GM19324 (cell line): ENCODE data around the gene TAS2R8.
"Not testable (repeated sequence)": the region's sequence is repeated elsewhere in the genome, so short reads cannot be mapped to it uniquely, and the experiment has no call there.

ENCODE experiments used
- ATAC-seq: cut with Tn5 transposase; IDR thresholded peaks from one replicate; pipeline ENCODE4 v1.9.1; 2021; ENCODE audit warnings: mild to moderate bottlenecking, moderate library complexity; ENCODE audit not compliant: unreplicated experiment, low FRiP score

TAS2R8 gene, protein sequence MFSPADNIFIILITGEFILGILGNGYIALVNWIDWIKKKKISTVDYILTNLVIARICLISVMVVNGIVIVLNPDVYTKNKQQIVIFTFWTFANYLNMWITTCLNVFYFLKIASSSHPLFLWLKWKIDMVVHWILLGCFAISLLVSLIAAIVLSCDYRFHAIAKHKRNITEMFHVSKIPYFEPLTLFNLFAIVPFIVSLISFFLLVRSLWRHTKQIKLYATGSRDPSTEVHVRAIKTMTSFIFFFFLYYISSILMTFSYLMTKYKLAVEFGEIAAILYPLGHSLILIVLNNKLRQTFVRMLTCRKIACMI

GRCh38 chr12:10807186-10807585, at the start of gene TAS2R8:
Gene TAS2R8, minus strand, starts transcription at chr12:10807286. Its CDS starts 306 bp downstream, at chr12:10806980.
- no peak for ATAC-seq

GRCh38 chr12:10855807-10856206, 48.7 kb upstream of the TAS2R8 start:
- no peak for ATAC-seq

GRCh38 chr12:10853776-10854175, 46.7 kb upstream of the TAS2R8 start:
- ATAC-seq = no peak

DNA sequence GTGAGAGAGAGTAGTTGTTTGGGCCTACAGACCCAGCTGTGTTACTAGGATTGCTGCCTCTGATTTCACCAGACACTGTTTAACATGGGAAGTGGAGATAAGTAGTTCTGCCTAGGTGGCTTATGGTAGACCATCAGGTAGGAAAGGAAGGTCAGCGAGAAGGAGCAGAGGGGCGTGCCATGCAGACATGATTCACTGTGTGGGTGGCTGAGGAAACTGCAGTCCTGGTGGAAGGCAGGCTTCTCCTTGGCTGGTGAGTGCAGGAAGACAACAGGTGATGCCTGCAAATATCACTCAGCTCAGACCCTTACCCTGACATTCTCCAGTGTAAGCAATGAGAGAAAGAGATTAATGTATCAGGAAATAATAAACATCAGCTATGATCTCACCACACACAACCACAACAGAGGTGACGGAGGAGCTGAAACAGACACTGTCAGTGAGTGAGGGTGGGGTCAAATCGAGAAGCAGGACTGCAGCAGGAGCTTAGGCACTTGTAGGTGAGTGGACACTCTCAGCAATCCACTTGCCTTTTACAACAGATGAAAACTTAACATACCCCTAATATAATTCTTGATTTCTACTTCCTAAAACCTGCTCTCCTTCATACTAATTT, 44.3 kb upstream of the TAS2R8 start:
- ATAC-seq = no peak

DNA sequence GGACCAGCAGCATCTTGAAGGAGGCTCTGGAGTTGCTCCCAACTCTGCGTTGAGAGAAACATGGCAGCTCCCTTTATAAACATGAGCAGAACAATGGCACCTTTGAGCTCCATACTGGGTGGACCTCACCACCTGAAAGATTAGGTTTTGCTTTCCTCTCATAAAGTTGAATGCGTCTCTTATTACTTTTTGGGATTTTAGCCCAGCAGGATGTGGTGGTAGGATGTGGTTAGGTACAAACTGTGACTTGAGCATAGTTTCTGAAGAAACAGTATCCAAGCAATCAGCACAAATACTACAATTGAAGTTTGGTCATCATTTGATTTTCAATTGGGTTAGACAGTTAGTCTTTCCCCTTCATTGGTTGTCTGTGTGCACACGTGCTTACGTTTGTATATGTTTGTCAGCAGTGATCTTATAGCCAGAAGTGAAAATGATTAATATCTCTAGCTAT, 42.4 kb upstream of the TAS2R8 start, which contains the start of gene PRR4:
TSS of gene PRR4 (minus strand) at position 51 of the 454 bp plus-strand sequence. CDS start at position 13, 38 bp downstream.
- no peak for ATAC-seq

GRCh38 chr12:10847744-10848143, 40.7 kb upstream of the TAS2R8 start:
- no peak for ATAC-seq

DNA sequence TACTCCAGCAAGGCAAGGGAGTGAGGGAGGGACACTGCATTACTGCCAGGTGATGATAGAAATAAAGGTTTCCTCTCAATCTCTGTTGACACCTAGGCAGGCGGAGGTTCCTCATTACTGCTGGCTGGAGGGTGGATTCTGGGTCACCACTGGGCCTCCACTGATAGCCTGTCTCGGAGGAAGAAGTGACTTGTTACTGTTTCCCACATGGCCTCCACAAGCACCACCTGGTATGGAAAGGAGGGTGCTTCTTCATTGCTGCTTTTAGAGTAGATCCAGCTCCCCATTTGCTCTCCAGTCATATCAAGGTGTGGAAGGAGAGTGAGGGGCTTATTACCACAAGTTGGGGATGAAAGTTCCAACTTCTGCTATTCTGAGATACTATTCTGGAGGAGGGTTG, 35.8 kb upstream of the TAS2R8 start:
- ATAC-seq = no peak

- no peak for ATAC-seq
Measured at GRCh38 chr12:10838461-10838860, 31.4 kb upstream of the TAS2R8 start.

DNA sequence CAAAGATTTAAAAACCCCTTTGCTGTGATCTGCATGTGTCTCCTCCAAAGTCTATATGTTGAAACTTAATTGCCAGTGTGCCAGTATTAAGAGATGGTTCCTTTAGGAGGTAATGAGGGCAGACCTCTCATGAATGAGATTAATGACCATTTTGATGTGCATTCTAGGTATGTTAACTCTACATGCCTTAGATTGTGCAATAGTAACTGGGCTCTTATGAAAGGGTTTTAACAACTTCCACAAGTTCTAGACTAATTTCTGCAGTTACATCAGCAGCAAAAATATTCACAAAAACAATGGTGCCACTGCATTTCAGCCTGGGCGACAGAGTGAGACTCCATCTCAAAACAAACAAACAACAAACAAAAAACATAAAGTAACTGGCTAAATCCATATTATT, 22.9 kb upstream of the TAS2R8 start:
- ATAC-seq = no peak

DNA sequence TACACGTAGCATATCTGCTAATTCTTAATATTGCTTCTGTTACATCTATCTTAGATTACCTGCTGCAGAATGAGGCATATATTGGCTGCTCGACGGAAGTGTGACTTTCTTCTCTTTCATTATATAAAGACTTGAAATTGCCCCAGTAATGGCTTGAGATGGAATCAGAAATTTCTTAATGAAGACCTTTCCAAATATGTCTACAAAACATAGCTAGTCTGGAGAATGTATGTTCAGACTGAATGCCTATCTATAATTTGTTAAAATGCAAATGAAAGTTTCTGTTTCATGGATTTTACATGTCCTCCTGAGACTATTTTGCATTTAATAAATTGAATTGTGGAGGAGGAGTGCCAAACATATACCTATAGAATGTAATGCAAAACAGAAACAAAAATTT, 19.2 kb upstream of the TAS2R8 start, which contains the start of gene TAS2R10:
TSS of gene TAS2R10 (minus strand) at position 101 of the 400 bp plus-strand sequence. CDS start at position 12, 89 bp downstream.
- ATAC-seq = no peak

DNA sequence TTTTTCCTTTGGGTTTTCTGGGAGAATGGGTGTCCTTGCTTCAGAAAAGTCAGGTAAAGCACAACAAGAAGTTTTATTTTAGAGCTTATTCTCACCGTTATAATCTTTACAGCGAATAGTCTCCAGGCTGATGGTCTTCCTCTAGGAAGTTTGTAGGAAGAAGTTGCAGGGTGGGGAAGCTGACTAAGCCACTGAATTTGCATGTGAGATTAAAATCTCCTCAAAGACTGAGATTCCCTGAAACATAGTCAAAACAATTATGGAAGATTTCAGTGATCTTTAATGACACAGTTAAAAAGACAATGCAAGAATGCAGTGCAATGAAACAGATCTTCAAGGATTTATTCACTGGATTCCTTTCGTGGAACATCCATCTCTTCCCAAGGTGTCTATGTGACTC, 17.9 kb upstream of the TAS2R8 start:
- no peak for ATAC-seq

DNA sequence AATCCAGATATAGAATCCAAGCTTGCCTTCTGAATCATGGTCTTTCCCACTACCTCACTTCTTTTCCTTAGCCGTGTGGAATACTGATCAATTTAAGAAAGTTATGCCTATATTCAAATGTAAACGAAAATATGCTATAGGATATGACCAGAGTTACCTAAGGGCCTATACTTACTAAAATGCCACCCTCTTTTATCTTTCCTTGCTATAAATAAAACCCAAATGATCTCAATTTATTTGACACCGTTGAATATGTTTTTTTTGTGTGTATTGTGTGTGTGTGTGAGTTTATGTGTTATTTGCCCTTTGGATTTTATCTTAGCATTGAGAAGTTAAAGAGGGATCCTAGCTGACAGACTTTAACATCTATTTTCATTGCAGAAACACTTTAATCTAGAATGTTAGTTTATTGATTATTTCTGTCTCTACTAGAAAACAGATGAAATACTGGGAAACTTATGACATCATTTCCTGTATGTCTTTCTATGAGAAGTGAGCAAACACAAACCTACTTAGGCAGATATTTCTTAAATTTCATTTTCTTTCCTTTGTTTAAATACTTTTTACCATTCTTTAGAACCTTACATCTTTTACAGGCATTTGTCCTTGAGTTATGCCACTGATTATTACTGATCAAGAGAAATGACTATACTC, 4.9 kb upstream of the TAS2R8 start:
- no peak for ATAC-seq

DNA sequence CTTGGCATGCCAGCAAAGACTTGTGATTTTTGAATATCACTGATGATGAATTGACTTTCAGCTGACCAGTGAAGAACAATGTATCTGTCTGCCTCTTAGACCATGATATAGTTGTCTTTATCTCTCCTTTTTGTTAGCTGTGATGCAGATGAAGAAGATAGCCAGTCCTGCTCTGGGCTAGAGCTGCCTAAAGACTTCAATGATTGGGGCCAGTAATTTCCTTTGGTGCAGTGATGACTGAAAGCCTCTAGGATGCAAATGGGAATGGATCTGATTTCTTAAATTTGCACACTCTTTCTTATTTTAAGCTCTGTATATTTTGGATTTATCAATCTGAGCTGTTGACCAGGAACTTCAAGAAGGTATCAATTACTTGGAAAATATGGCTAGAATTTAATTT, 3.0 kb upstream of the TAS2R8 start, which contains the start of gene TAS2R9:
TSS of gene TAS2R9 (minus strand) at position 101 of the 400 bp plus-strand sequence. CDS start at position 8, 93 bp downstream.
- no peak for ATAC-seq

DNA sequence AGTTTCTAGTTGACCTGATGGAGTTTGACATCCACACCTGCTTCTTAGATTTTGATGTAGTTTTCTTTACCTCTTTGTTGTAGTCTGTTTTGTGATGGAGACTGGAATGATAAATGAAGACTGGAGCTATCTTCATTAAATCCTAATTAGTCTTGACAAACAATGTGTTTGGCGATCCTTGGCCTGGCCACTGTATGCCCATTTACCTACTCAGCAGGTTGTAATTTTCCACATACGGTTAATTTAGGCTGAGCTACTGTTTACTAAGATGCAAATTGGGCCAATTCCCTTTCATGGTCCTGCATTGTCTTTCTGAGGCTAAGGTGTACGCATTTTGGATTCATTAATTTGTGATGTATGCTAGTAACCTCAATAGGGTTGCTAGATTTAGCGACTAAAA, 4.5 kb downstream of the TAS2R8 start, which contains the start of gene TAS2R7:
TSS of gene TAS2R7 (minus strand) at position 41 of the 400 bp plus-strand sequence. CDS start 57 bp downstream, outside the sequence.
- no peak for ATAC-seq

GRCh38 chr12:10801741-10802140, 5.3 kb downstream of the TAS2R8 start:
- no peak for ATAC-seq

DNA sequence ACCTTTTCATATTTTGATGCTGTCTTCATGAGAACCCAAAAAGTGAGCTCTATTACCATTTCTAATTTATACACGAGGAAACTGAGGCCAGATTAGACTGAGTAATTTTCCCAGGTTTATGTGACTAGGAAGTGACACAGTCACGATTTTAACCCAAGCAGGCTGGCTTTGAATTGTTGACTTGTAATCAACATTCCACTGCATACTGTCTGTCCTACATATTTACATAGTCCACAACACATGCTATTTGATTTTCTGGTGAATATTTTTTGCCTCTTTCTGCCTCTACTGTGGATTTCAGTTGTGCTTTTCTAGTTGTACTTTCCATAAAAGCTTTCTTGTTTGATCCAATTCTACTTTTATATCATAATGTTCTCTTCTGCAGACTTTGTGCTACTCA, 12.9 kb downstream of the TAS2R8 start:
- no peak for ATAC-seq

GRCh38 chr12:10791769-10792168, 15.3 kb downstream of the TAS2R8 start:
- ATAC-seq = not testable (repeated sequence)

- ATAC-seq = no peak
Measured at GRCh38 chr12:10783252-10783651, 23.8 kb downstream of the TAS2R8 start.

GRCh38 chr12:10779103-10779502, 28.0 kb downstream of the TAS2R8 start:
- ATAC-seq = no peak

DNA sequence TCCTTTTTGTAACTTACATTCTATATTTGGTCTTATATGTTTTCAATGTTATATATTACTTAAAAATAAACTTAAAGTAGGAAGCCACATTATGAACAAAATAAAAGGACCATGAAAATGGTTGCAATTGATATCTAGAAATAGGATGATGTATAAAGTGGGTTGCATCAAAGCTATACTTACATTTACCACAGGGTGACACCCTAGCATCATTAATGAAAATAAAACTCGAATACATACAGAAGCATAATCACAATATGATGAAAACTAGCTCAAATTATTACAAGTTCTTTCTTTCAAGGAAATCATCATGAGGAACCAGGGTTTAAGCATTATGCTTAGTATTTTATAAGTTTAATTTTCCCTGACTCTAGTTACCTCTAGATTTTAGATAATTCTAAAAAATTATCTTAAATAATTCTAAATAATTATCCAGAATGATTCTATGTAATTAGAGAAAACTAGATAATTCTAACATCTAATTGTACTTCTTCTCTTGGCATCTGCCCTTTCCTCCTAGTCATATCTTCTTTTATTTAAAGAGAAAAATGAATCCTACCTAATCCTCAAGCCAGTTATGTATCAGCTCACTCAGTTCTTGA, 35.9 kb downstream of the TAS2R8 start:
- ATAC-seq = no peak

DNA sequence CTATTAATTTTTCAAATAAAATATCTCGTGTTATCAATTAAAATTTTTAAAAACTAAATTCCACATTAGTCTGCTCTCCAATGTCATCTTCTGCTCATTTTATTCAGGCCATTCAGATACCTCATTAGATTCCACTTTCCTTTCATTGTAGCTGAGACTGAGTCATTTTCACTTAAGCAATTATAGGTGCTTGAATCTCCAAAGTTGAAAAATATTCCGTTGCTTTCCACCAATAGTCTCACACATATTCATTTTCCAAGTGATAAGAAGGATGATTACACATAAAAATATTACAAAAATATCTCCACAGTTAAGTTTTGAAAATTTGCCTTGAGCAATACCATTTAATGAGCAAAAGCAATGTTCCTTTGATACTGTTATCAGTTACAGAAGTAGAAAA, 47.4 kb downstream of the TAS2R8 start:
- no peak for ATAC-seq
